K562 (cell line): ENCODE results near the gene CCDC137. TPM values are rescaled to one million over a fixed set of nuclear protein-coding genes. Genes with fewer than 3 reads are reported as not detected.

Experiments used
- EP400 ChIP-seq: fragments of 450-650 bp; IDR thresholded peaks from 2 replicates; pipeline ENCODE4 v1.6.1; 2017; ENCODE audit warnings: antibody characterized with exemption, mild to moderate bottlenecking, moderate library complexity
- SMAD4 ChIP-seq: fragments of 250-450 bp; sonication (Bioruptor Pico); conservative IDR thresholded peaks from 2 replicates; pipeline ENCODE4 v1.8.0; 2021; ENCODE audit warnings: inconsistent platforms, mild to moderate bottlenecking, moderate library complexity
- TEAD4 ChIP-seq, 2 experiments: sonication (generic) in 1 of 2; formaldehyde crosslinking in 1 of 2; IDR thresholded peaks; 2 replicates each; pipeline versions ENCODE4 v1.6.1 to v1.8.0; 2012 to 2022; ENCODE audit warnings: borderline replicate concordance in 1 of 2, inconsistent platforms in 1 of 2, low read length in 1 of 2, mild to moderate bottlenecking in 1 of 2, missing genetic modification reagents in 1 of 2
- ZKSCAN8 ChIP-seq: fragments of 200-800 bp; sonication (Bioruptor generic); IDR thresholded peaks from 2 replicates; pipeline ENCODE4 v1.6.1; 2016; ENCODE audit warnings: missing genetic modification characterization, missing compliant biosample characterization
- ZNF41 ChIP-seq: fragments of 250-450 bp; sonication (Bioruptor Pico); conservative IDR thresholded peaks from 2 replicates; pipeline ENCODE4 v1.4.0; 2020; ENCODE audit warnings: mild to moderate bottlenecking
- ZNF586 ChIP-seq: fragments of 450-650 bp; formaldehyde crosslinking; conservative IDR thresholded peaks from 2 replicates; pipeline ENCODE4 v1.4.0; 2020; ENCODE audit warnings: mild to moderate bottlenecking, moderate library complexity
- ZNF695 ChIP-seq: fragments of 450-650 bp; formaldehyde crosslinking; IDR thresholded peaks from 2 replicates; pipeline ENCODE4 v1.4.0; 2020; ENCODE audit warnings: mild to moderate bottlenecking, moderate library complexity
- polyA plus RNA-seq, 8 experiments: library from polyadenylated mRNA; depleted of rRNA in 4 of 8; stranded (reverse) in 5 of 8; unstranded in 3 of 8; fragments of >200 nt; fragmentation: Nextera tagmentation in 2 of 8; fragmentation: Illumina TruSeq in 1 of 8; extraction: Ambion mirVana in 2 of 8; extraction: Trizol in 1 of 8; gene quantifications; 2 replicates each; pipeline versions ENCODE4 v1.2.1 to v1.2.3, GENCODE V29; 2011 to 2014; ENCODE audit warnings: inconsistent platforms in 1 of 8, missing spikeins in 1 of 8
- total RNA-seq, 7 experiments: library from RNA; depleted of rRNA in 6 of 7; stranded (reverse); fragments of >200 nt in 6 of 7; fragmentation: Illumina TruSeq in 2 of 7; extraction: Trizol in 2 of 7; gene quantifications; 2 replicates each; pipeline versions ENCODE4 v1.2.1 to v1.2.3, GENCODE V29; 2011 to 2021; ENCODE audit warnings: low replicate concordance in 1 of 7
- TF ChIP-seq, protein P1 (sequence below): fragments of 250-450 bp; sonication (Bioruptor Pico); IDR thresholded peaks from 2 replicates; pipeline ENCODE4 v1.8.0; 2021; ENCODE audit warnings: mild to moderate bottlenecking, moderate library complexity
- TF ChIP-seq, protein P2 (sequence below), 2 experiments: fragments of 450-650 bp; IDR thresholded peaks; 2 replicates each; pipeline ENCODE4 v1.6.1; 2018; ENCODE audit warnings: mild to moderate bottlenecking in 2 of 2, low read depth in 1 of 2; ENCODE audit not compliant: partially characterized antibody in 2 of 2
- TF ChIP-seq, protein P3 (sequence below): fragments of 450-650 bp; formaldehyde crosslinking; IDR thresholded peaks from 2 replicates; pipeline ENCODE4 v1.4.0; 2022; ENCODE audit warnings: mild to moderate bottlenecking, moderate library complexity
- TF ChIP-seq, protein P4 (sequence below): sonication (generic); formaldehyde crosslinking; IDR thresholded peaks from 2 replicates; pipeline ENCODE4 v1.8.0; 2023; ENCODE audit warnings: missing genetic modification reagents, mild to moderate bottlenecking, borderline replicate concordance

CCDC137 gene
- total and polyA plus RNA-seq, 9 of the 15 experiments (the other 6 are each of a cell fraction or from before 2014, with no cell fraction given), result 2.3 to 68.1 (median 38.3) TPM

DNA sequence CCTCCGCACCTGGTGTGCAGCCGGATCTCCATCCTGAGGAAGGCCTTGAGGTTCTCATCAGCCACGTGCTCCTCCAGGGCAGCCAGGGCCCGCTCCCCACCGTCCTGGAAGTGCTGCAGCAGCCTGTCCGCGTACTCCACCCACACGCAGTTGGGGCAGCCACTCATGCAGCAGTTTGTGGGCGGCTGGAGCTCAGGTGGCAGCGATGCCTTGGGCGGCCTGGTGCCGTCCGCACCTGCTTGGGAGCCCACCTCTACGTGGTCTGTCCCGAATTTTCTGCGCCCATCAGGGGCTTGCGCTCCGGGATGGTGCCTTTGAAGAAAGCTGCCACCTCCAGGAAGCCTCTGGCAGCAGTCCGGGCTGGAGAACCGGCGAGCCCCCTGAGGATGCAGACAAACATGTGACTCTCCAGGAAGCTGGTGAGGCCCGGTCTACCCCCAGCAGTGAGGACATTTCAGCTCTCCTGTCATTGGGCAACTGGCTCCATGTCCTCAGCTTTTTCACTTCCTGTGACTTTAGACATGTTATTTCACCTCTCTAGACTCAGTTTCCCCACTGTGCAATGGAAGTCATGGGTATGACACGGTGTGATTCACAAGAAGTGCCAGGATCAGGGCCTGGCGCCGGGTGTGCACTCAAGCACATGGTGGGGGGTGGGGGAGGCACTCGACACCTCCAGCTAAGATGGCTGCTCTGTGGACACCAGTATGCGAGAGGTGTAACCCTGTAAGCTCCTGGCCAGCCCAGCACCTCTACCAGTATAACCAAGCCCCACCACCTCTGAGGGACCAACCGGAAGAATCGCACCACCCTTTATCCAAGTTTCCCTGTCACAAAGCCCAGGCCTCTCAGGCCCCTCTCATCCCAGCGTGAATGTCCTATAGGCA is 1.1 kb upstream of the CCDC137 start (continued):
- TF ChIP-seq, protein P1, sequence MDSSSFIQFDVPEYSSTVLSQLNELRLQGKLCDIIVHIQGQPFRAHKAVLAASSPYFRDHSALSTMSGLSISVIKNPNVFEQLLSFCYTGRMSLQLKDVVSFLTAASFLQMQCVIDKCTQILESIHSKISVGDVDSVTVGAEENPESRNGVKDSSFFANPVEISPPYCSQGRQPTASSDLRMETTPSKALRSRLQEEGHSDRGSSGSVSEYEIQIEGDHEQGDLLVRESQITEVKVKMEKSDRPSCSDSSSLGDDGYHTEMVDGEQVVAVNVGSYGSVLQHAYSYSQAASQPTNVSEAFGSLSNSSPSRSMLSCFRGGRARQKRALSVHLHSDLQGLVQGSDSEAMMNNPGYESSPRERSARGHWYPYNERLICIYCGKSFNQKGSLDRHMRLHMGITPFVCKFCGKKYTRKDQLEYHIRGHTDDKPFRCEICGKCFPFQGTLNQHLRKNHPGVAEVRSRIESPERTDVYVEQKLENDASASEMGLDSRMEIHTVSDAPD (CRISPR knock-in tag), result peak; percentile 74; the same call in 1 of the 2 replicates
- TF ChIP-seq ZNF586 (CRISPR knock-in tag) (0 out of 2 replicates have a peak, but pooled peaks have one; percentile 20), ZKSCAN8 (peak; percentile 75; the same call in 1 of the 2 replicates), SMAD4 (peak; percentile 91), ZNF695 (CRISPR knock-in tag) (0 out of 2 replicates have a peak, but pooled peaks have one; percentile 51), ZNF41 (CRISPR knock-in tag) (peak; percentile 80), EP400 (peak; percentile 83), TEAD4 (IDR thresholded peaks at IDR 0.05; ENCODE audit: low read length) (peak; percentile 40; the same call in 1 of the 2 replicates), TEAD4 (CRISPR knock-in tag; IDR thresholded peaks at IDR 0.05; ENCODE audit: borderline replicate concordance) (no peak)
- TF ChIP-seq, protein P2, sequence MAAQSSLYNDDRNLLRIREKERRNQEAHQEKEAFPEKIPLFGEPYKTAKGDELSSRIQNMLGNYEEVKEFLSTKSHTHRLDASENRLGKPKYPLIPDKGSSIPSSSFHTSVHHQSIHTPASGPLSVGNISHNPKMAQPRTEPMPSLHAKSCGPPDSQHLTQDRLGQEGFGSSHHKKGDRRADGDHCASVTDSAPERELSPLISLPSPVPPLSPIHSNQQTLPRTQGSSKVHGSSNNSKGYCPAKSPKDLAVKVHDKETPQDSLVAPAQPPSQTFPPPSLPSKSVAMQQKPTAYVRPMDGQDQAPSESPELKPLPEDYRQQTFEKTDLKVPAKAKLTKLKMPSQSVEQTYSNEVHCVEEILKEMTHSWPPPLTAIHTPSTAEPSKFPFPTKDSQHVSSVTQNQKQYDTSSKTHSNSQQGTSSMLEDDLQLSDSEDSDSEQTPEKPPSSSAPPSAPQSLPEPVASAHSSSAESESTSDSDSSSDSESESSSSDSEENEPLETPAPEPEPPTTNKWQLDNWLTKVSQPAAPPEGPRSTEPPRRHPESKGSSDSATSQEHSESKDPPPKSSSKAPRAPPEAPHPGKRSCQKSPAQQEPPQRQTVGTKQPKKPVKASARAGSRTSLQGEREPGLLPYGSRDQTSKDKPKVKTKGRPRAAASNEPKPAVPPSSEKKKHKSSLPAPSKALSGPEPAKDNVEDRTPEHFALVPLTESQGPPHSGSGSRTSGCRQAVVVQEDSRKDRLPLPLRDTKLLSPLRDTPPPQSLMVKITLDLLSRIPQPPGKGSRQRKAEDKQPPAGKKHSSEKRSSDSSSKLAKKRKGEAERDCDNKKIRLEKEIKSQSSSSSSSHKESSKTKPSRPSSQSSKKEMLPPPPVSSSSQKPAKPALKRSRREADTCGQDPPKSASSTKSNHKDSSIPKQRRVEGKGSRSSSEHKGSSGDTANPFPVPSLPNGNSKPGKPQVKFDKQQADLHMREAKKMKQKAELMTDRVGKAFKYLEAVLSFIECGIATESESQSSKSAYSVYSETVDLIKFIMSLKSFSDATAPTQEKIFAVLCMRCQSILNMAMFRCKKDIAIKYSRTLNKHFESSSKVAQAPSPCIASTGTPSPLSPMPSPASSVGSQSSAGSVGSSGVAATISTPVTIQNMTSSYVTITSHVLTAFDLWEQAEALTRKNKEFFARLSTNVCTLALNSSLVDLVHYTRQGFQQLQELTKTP (IDR thresholded peaks at IDR 0.05; ENCODE audit: low read depth in 1 of 2, partially characterized antibody in 2 of 2), result peak; percentile 24 to 29
- TF ChIP-seq, protein P3, sequence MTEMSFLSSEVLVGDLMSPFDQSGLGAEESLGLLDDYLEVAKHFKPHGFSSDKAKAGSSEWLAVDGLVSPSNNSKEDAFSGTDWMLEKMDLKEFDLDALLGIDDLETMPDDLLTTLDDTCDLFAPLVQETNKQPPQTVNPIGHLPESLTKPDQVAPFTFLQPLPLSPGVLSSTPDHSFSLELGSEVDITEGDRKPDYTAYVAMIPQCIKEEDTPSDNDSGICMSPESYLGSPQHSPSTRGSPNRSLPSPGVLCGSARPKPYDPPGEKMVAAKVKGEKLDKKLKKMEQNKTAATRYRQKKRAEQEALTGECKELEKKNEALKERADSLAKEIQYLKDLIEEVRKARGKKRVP (CRISPR knock-in tag), result peak; percentile 59; the same call in 1 of the 2 replicates
- TF ChIP-seq, protein P4, sequence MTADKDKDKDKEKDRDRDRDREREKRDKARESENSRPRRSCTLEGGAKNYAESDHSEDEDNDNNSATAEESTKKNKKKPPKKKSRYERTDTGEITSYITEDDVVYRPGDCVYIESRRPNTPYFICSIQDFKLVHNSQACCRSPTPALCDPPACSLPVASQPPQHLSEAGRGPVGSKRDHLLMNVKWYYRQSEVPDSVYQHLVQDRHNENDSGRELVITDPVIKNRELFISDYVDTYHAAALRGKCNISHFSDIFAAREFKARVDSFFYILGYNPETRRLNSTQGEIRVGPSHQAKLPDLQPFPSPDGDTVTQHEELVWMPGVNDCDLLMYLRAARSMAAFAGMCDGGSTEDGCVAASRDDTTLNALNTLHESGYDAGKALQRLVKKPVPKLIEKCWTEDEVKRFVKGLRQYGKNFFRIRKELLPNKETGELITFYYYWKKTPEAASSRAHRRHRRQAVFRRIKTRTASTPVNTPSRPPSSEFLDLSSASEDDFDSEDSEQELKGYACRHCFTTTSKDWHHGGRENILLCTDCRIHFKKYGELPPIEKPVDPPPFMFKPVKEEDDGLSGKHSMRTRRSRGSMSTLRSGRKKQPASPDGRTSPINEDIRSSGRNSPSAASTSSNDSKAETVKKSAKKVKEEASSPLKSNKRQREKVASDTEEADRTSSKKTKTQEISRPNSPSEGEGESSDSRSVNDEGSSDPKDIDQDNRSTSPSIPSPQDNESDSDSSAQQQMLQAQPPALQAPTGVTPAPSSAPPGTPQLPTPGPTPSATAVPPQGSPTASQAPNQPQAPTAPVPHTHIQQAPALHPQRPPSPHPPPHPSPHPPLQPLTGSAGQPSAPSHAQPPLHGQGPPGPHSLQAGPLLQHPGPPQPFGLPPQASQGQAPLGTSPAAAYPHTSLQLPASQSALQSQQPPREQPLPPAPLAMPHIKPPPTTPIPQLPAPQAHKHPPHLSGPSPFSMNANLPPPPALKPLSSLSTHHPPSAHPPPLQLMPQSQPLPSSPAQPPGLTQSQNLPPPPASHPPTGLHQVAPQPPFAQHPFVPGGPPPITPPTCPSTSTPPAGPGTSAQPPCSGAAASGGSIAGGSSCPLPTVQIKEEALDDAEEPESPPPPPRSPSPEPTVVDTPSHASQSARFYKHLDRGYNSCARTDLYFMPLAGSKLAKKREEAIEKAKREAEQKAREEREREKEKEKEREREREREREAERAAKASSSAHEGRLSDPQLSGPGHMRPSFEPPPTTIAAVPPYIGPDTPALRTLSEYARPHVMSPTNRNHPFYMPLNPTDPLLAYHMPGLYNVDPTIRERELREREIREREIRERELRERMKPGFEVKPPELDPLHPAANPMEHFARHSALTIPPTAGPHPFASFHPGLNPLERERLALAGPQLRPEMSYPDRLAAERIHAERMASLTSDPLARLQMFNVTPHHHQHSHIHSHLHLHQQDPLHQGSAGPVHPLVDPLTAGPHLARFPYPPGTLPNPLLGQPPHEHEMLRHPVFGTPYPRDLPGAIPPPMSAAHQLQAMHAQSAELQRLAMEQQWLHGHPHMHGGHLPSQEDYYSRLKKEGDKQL (CRISPR knock-in tag), result no peak
